ENCODE data around the gene MS4A4A.
"Not testable (repeated sequence)": the region's sequence is repeated elsewhere in the genome, so short reads cannot be mapped to it uniquely, and the experiment has no call there.

Gene MS4A4A

GRCh38 chr11:60280412-60280811, at the start of gene MS4A4A:
TSS of gene MS4A4A (plus strand) at chr11:60280666. CDS start at chr11:60280676, 10 bp downstream.
- no peak for DNase-seq (ENCODE audit: low spot score)

- DNase-seq (ENCODE audit: low spot score): no peak
Measured at GRCh38 chr11:60230681-60231080, 49.8 kb upstream of the MS4A4A start.

- DNase-seq (ENCODE audit: low spot score): no peak
Measured at GRCh38 chr11:60235321-60235720, 45.1 kb upstream of the MS4A4A start.

GRCh38 chr11:60240662-60241061, 39.8 kb upstream of the MS4A4A start:
- no peak for DNase-seq (ENCODE audit: low spot score)

DNA sequence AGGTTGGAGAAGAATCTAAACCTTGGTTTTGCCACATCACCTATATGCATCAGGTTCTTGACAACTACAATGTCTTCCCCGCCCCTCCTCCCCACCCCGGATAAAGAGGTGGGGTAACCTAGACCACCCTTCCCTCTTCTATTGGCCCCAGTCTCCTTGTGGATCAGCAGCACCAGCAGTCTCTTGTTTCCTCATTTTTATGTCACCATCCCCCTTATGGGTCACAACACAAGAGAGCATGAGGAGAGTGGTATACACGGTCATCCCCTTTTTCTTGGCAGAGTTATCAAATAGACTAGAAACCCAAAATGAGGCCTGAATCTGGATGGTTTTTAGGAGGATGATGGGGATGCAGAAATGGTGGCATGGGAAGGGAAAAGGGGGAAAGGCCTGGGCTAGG, 38.7 kb upstream of the MS4A4A start:
- DNase-seq (ENCODE audit: low spot score): no peak

DNA sequence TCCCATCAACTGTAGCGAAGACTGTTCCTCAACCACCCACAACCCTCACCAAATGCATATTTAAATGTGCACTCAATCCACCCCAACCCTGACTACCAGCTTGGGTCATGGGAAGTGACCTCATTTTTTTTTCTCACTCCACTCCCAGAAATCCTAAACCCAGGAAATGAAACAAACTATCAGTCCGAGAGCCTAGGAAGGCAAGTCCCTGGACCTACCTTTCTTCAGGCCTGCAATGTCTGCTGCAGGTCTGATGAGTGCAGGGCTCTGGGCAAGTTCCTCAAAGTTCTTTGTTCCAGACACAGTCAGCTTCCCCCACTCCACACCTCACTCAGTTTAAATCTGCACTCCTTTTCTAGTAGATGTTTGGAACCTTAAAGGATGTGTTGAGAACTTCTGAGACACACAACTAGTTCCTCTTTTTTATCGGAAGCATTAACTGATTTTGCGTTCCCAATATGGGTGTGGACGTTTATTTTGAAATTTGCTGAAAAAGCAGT, 37.7 kb upstream of the MS4A4A start, which contains the start of gene MS4A4E:
TSS of gene MS4A4E (minus strand) at position 398 of the 500 bp plus-strand sequence. CDS start 13,082 bp downstream, outside the sequence.
- no peak for DNase-seq (ENCODE audit: low spot score)

GRCh38 chr11:60251485-60252212, 28.8 kb upstream of the MS4A4A start:
- DNase-seq (ENCODE audit: low spot score): no peak

GRCh38 chr11:60252213-60253108, 28.0 kb upstream of the MS4A4A start:
- DNase-seq (ENCODE audit: low spot score): no peak

GRCh38 chr11:60257956-60258722, 22.3 kb upstream of the MS4A4A start:
- no peak for DNase-seq (ENCODE audit: low spot score)

DNA sequence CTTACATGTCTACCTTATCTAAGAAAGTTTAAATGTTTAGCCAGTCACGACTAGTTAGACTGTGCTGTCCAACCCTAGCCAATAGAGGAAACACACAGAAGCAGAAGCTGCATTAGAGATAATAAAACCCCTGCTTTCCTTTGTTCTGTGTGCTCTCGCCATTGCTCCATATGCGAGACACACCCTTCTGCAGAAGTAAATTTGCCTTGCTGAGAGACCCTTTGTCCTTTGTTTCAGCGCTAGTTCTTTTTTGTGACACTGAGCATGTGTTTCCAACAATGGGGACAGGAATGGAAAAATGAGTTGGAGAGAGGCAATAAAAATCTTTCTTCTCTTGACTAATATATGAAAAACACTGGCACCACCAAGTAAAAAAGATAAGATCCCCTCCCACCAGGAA, 19.5 kb upstream of the MS4A4A start:
- no peak for DNase-seq (ENCODE audit: low spot score)

DNA sequence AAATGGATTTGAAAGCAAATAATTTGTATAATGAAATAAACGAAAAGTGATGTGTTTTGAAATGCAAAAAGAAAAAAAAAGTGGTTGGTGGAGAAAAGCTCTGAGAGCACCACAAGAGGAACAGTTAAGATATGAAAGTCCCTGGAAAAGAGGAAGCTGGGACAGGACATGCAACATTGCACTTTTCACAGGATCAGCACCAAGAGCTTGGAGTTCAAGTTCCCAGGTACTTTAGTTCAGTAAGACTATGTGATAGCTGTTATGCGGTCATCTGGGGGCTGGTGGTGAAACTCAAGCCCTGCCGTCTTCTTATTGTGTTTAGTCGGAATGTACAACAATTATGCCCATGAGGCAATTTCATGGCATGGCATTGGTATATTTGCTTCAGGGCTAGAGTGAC, 17.1 kb upstream of the MS4A4A start:
- no peak for DNase-seq (ENCODE audit: low spot score)

DNA sequence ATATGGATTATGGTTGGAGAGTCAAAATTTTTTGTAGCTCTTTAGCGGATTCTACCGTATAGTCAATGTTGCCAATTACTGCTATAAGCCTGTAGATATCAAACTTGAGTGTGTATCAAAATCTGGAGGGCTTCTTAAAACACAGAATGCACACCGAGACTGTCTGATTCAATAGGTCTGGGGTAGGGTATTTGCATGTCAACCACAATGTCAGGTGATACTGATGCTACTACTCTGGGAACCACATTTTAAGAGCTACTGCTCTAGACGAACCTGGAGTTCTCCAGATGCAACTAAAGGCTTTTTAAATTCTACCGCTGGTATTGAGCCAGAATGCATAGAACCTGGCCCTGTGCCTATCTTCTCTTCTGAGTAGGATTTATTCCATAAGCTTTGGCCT, 15.8 kb upstream of the MS4A4A start:
- no peak for DNase-seq (ENCODE audit: low spot score)

GRCh38 chr11:60265373-60266214, 14.9 kb upstream of the MS4A4A start:
- peak; percentile 27 for DNase-seq (ENCODE audit: low spot score)

GRCh38 chr11:60274416-60274815, 6.0 kb upstream of the MS4A4A start:
- no peak for DNase-seq (ENCODE audit: low spot score)

GRCh38 chr11:60281485-60281884, 1.0 kb downstream of the MS4A4A start:
- no peak for DNase-seq (ENCODE audit: low spot score)

DNA sequence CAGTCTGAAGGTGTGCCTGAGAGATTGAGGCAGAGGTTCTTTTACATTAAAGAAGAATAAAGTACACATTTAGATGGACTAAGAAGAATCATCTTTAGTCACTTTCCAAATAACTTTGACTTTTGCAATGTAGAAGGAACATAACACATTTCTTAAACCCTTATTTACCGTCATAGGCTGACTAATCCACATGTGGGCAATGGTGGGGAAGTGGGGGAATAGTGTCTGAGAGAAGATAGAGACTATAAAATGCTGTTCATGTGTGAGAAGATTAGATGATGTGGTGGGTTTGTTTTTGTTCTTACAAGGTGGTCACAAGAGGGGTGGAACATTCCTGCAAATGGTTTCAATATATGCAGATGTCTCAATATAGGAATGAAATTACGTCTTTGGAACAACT, 1.8 kb downstream of the MS4A4A start:
- no peak for DNase-seq (ENCODE audit: low spot score)

GRCh38 chr11:60285411-60286126, 5.1 kb downstream of the MS4A4A start:
- not testable (repeated sequence) for DNase-seq (ENCODE audit: low spot score)

GRCh38 chr11:60288531-60288930, 8.1 kb downstream of the MS4A4A start:
- no peak for DNase-seq (ENCODE audit: low spot score)

- no peak for DNase-seq (ENCODE audit: low spot score)
Measured at GRCh38 chr11:60292145-60292544, 11.7 kb downstream of the MS4A4A start.

DNA sequence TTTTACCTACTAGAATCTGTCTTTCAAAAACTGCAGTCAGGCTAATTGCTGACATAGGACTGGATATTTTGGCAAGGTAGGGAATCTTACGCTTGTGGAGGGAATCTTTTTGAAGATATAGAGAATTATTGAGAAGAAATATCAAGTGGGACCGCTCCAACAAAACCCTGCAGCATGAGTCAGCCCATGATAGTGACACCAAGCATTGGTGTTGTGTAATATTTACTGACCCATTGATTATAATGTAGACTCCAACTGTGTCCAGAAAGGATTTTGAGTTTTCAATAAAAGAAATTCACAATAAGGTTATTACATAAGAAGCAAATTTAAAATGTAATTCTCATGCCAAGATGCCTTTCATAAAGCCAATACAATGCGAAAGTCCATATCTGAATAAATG, 20.7 kb downstream of the MS4A4A start:
- DNase-seq (ENCODE audit: low spot score): no peak

GRCh38 chr11:60301884-60302283, 21.4 kb downstream of the MS4A4A start:
- DNase-seq (ENCODE audit: low spot score): not testable (repeated sequence)
